GM12875 (cell line): Measurements from ENCODE around the gene NXPE1.

Experiments
- H3K4me3 ChIP-seq: one replicate; pipeline ENCODE4 v1.5.1; 2011; ENCODE audit warnings: low read depth, low read length, control low read depth
- CTCF ChIP-seq: IDR thresholded peaks from 2 replicates; pipeline ENCODE4 v1.5.1; 2011; ENCODE audit warnings: low read depth, mild to moderate bottlenecking, control low read depth, inconsistent platforms, low read length, moderate library complexity, borderline replicate concordance; ENCODE audit not compliant: insufficient read depth

Gene NXPE1

GRCh38 chr11:114478768-114479167, 80.9 kb downstream of the NXPE1 start:
- H3K4me3 ChIP-seq = no peak overlapping the region

GRCh38 chr11:114478001-114478410, 81.7 kb downstream of the NXPE1 start:
- H3K4me3 ChIP-seq = no peak overlapping the region

More at GRCh38 chr11:114478768-114479167, 80.9 kb downstream of the NXPE1 start:
- no peak for TF ChIP-seq CTCF

GRCh38 chr11:114472661-114473060, 87.0 kb downstream of the NXPE1 start:
- H3K4me3 ChIP-seq = no peak overlapping the region
- TF ChIP-seq CTCF = no peak

More at GRCh38 chr11:114478001-114478410, 81.7 kb downstream of the NXPE1 start:
- TF ChIP-seq CTCF = no peak
